ENCODE data around the gene KIAA0040. TPM values are rescaled to one million over a fixed set of nuclear protein-coding genes. Genes with fewer than 3 reads are reported as not detected.

Gene KIAA0040
- 10 to 100 TPM; 25.4 to 26.1 TPM for total RNA-seq

- peak within 1 kb of the TSS; percentile 93 for H3K27ac Mint-ChIP-seq
These were observed at the start of gene KIAA0040 for GRCh38 chr1:175192630-175193526. KIAA0040 (minus strand) TSS chr1:175192776; CDS start chr1:175161013, 31,763 bp downstream.

GRCh38 chr1:175237389-175237788 is 44.8 kb upstream of the KIAA0040 start:
- H3K9me3 Mint-ChIP-seq (ENCODE audit: low read depth): no peaks in the 10 kb centered on the region
- peak overlapping the region; percentile 16 for H3K27ac Mint-ChIP-seq
- ChIA-PET POLR2A (no interaction called here), CTCF (no interaction called here)
- no peaks in the 10 kb centered on the region for H3K36me3 Mint-ChIP-seq (ENCODE audit: low read depth)
- no peaks in the 10 kb centered on the region for H3K27me3 Mint-ChIP-seq
- ATAC-seq (no peak), DNase-seq (no peak)
- intact Hi-C loops (cut with DNase I, micrococcal nuclease): no loop called here
- no peak overlapping the region for H3K4me3 Mint-ChIP-seq
- H3K4me1 Mint-ChIP-seq: peaks cover 31% of the 10 kb centered on the region

More at GRCh38 chr1:175192630-175193526, at the start of gene KIAA0040:
- peak within 1 kb of the TSS; percentile 99 for H3K4me3 Mint-ChIP-seq
- H3K36me3 Mint-ChIP-seq (ENCODE audit: low read depth): peaks cover 20% of the 10 kb centered on the region
- peak; percentile 81 for DNase-seq
- POLR2A ChIA-PET: interaction anchor here (1.1 kb wide), 1 partner anchor 9 kb away, joined by 6 read pairs; no protein-coding TSS in a partner anchor
- no peaks in the 10 kb centered on the region for H3K27me3 Mint-ChIP-seq
- ATAC-seq: peak; percentile 65
- intact Hi-C loops (cut with DNase I, micrococcal nuclease): loop anchor here (1.0 to 10.0 kb wide), 10 partner anchors 16 to 1716 kb away; partner anchors contain the start of genes MRPS14 (in 2 of the 2), ZBTB37 (in 2 of the 2), CACYBP (in 1 of the 2) and COP1 (in 1 of the 2)
- CTCF ChIA-PET: interaction anchor here (0.6 to 4.0 kb wide), 14 partner anchors 10 to 68 kb away, joined by 3 to 29 read pairs (median 5); no protein-coding TSS in a partner anchor
- H3K9me3 Mint-ChIP-seq (ENCODE audit: low read depth): no peaks in the 10 kb centered on the region
- peaks cover 47% of the 10 kb centered on the region for H3K4me1 Mint-ChIP-seq

GRCh38 chr1:175234639-175235038 is 42.1 kb upstream of the KIAA0040 start:
- intact Hi-C loops (cut with DNase I, micrococcal nuclease): no loop called here
- no peaks in the 10 kb centered on the region for H3K27me3 Mint-ChIP-seq
- H3K9me3 Mint-ChIP-seq (ENCODE audit: low read depth): no peaks in the 10 kb centered on the region
- ChIA-PET CTCF (interaction anchor here (1.3 to 1.7 kb wide), 2 partner anchors 80 to 84 kb away, joined by 4 read pairs; no protein-coding TSS in a partner anchor), POLR2A (no interaction called here)
- H3K27ac Mint-ChIP-seq: no peak overlapping the region
- H3K4me3 Mint-ChIP-seq: no peak overlapping the region
- DNase-seq: no peak
- peaks cover 31% of the 10 kb centered on the region for H3K4me1 Mint-ChIP-seq
- ATAC-seq: no peak
- no peaks in the 10 kb centered on the region for H3K36me3 Mint-ChIP-seq (ENCODE audit: low read depth)

GRCh38 chr1:175232335-175232734 is 39.8 kb upstream of the KIAA0040 start:
- no peaks in the 10 kb centered on the region for H3K9me3 Mint-ChIP-seq (ENCODE audit: low read depth)
- ChIA-PET CTCF (no interaction called here), POLR2A (no interaction called here)
- DNase-seq: no peak
- peaks cover 28% of the 10 kb centered on the region for H3K4me1 Mint-ChIP-seq
- no peaks in the 10 kb centered on the region for H3K27me3 Mint-ChIP-seq
- H3K36me3 Mint-ChIP-seq (ENCODE audit: low read depth): no peaks in the 10 kb centered on the region
- intact Hi-C loops (cut with DNase I, micrococcal nuclease): no loop called here
- ATAC-seq: no peak
- no peak overlapping the region for H3K27ac Mint-ChIP-seq
- no peak overlapping the region for H3K4me3 Mint-ChIP-seq

- no peaks in the 10 kb centered on the region for H3K4me1 Mint-ChIP-seq
- no peaks in the 10 kb centered on the region for H3K27me3 Mint-ChIP-seq
- no peak overlapping the region for H3K27ac Mint-ChIP-seq
- no peak for ATAC-seq
- intact Hi-C loops (cut with DNase I, micrococcal nuclease): no loop called here
- H3K9me3 Mint-ChIP-seq (ENCODE audit: low read depth): no peaks in the 10 kb centered on the region
- ChIA-PET POLR2A (no interaction called here), CTCF (interaction anchor here (1.0 to 1.6 kb wide), 2 partner anchors 34 to 37 kb away, joined by 3 read pairs; no protein-coding TSS in a partner anchor)
- no peaks in the 10 kb centered on the region for H3K36me3 Mint-ChIP-seq (ENCODE audit: low read depth)
- DNase-seq: no peak
- H3K4me3 Mint-ChIP-seq: no peak overlapping the region
These were observed 33.2 kb upstream of the KIAA0040 start for GRCh38 chr1:175225805-175226129.

GRCh38 chr1:175222296-175222938 is 29.8 kb upstream of the KIAA0040 start:
- intact Hi-C loops (cut with DNase I, micrococcal nuclease): no loop called here
- ChIA-PET POLR2A (interaction anchor here (0.5 kb wide), 1 partner anchor 13 kb away, joined by 6 read pairs; no protein-coding TSS in a partner anchor), CTCF (no interaction called here)
- no peaks in the 10 kb centered on the region for H3K27me3 Mint-ChIP-seq
- H3K36me3 Mint-ChIP-seq (ENCODE audit: low read depth): no peaks in the 10 kb centered on the region
- no peaks in the 10 kb centered on the region for H3K9me3 Mint-ChIP-seq (ENCODE audit: low read depth)
- no peak overlapping the region for H3K27ac Mint-ChIP-seq
- DNase-seq (no peak), ATAC-seq (no peak)
- H3K4me1 Mint-ChIP-seq: peaks cover 9% of the 10 kb centered on the region
- no peak overlapping the region for H3K4me3 Mint-ChIP-seq

- POLR2A ChIA-PET: no interaction called here
- ATAC-seq: no peak
- Mint-ChIP-seq H3K36me3 (ENCODE audit: low read depth) (no peaks in the 10 kb centered on the region), H3K9me3 (ENCODE audit: low read depth) (no peaks in the 10 kb centered on the region), H3K27ac (no peak overlapping the region), H3K4me3 (no peak overlapping the region), H3K4me1 (peaks cover 9% of the 10 kb centered on the region), H3K27me3 (no peaks in the 10 kb centered on the region)
- CTCF ChIA-PET: interaction anchor here (1.0 kb wide), 1 partner anchor 10 kb away, joined by 3 read pairs; no protein-coding TSS in a partner anchor
- no peak for DNase-seq
- intact Hi-C loops (cut with DNase I, micrococcal nuclease): no loop called here
These were observed 29.1 kb upstream of the KIAA0040 start for GRCh38 chr1:175221557-175222175.

GRCh38 chr1:175220853-175221556 is 28.4 kb upstream of the KIAA0040 start:
- DNase-seq: no peak
- POLR2A ChIA-PET: no interaction called here
- H3K27me3 Mint-ChIP-seq: no peaks in the 10 kb centered on the region
- ATAC-seq: no peak
- no peak overlapping the region for H3K4me3 Mint-ChIP-seq
- no peak overlapping the region for H3K27ac Mint-ChIP-seq
- no peaks in the 10 kb centered on the region for H3K9me3 Mint-ChIP-seq (ENCODE audit: low read depth)
- peaks cover 9% of the 10 kb centered on the region for H3K4me1 Mint-ChIP-seq
- intact Hi-C loops (cut with DNase I, micrococcal nuclease): no loop called here
- CTCF ChIA-PET: interaction anchor here (1.0 kb wide), 1 partner anchor 9 kb away, joined by 3 read pairs; no protein-coding TSS in a partner anchor
- H3K36me3 Mint-ChIP-seq (ENCODE audit: low read depth): no peaks in the 10 kb centered on the region

GRCh38 chr1:175219774-175220173 is 27.2 kb upstream of the KIAA0040 start:
- no peak overlapping the region for H3K27ac Mint-ChIP-seq
- H3K4me3 Mint-ChIP-seq: no peak overlapping the region
- H3K27me3 Mint-ChIP-seq: no peaks in the 10 kb centered on the region
- intact Hi-C loops (cut with DNase I, micrococcal nuclease): no loop called here
- POLR2A ChIA-PET: no interaction called here
- no peaks in the 10 kb centered on the region for H3K9me3 Mint-ChIP-seq (ENCODE audit: low read depth)
- peaks cover 9% of the 10 kb centered on the region for H3K4me1 Mint-ChIP-seq
- CTCF ChIA-PET: interaction anchor here (0.6 to 1.1 kb wide), 2 partner anchors 65 to 104 kb away, joined by 3 to 4 read pairs; no protein-coding TSS in a partner anchor
- ATAC-seq: no peak
- no peak for DNase-seq
- H3K36me3 Mint-ChIP-seq (ENCODE audit: low read depth): no peaks in the 10 kb centered on the region

- Mint-ChIP-seq H3K4me3 (no peak overlapping the region), H3K4me1 (peaks cover 9% of the 10 kb centered on the region), H3K9me3 (ENCODE audit: low read depth) (no peaks in the 10 kb centered on the region), H3K36me3 (ENCODE audit: low read depth) (no peaks in the 10 kb centered on the region), H3K27me3 (no peaks in the 10 kb centered on the region), H3K27ac (no peak overlapping the region)
- CTCF ChIA-PET: interaction anchor here (0.7 kb wide), 1 partner anchor 73 kb away, joined by 3 read pairs; no protein-coding TSS in a partner anchor
- POLR2A ChIA-PET: no interaction called here
- DNase-seq (peak; percentile 16), ATAC-seq (peak; percentile 12)
- intact Hi-C loops (cut with DNase I, micrococcal nuclease): no loop called here
These were observed 26.3 kb upstream of the KIAA0040 start for GRCh38 chr1:175218786-175219434.
